Measurements from ENCODE around the gene AP1M2.
A peak's percentile ranks its signal among the peaks of the same experiment; 100 is the strongest.

The AP1M2 gene

GRCh38 chr19:10621966-10622365 is 34.9 kb upstream of the AP1M2 start:
- no peaks in the 10 kb centered on the region; the same call in 1 of the 2 replicates for H3K4me1 ChIP-seq (ENCODE audit: control insufficient read depth, insufficient read depth, low read length)
- H3K36me3 ChIP-seq (ENCODE audit: control insufficient read depth in 2 of 2, insufficient read depth in 1 of 2, low read length in 2 of 2), result peaks cover 0 to 3% of the 10 kb centered on the region in 2 experiments; a peak in 1 of 3 replicates
- no peak overlapping the region for H3K4me3 ChIP-seq (ENCODE audit: low read depth, low read length)
- no peaks in the 10 kb centered on the region for H3K9me3 ChIP-seq (ENCODE audit: control insufficient read depth, insufficient read depth, low read depth, low read length)
- ChIA-PET CTCF (interaction anchor here (0.7 to 1.4 kb wide), 4 partner anchors 22 to 692 kb away, joined by 3 to 6 read pairs (median 4); no protein-coding TSS in a partner anchor), POLR2A (no interaction called here)
- H3K27ac ChIP-seq (ENCODE audit: extremely low read depth, low read depth, low read length), result no peak overlapping the region
- TF ChIP-seq ZNF623 (tag by site-specific recombination; IDR thresholded peaks at IDR 0.05) (peak; percentile 98), ZNF211 (tag by site-specific recombination; IDR thresholded peaks at IDR 0.05; ENCODE audit: low read depth) (no peak), ZNF510 (tag by site-specific recombination; IDR thresholded peaks at IDR 0.05; ENCODE audit: insufficient replicate concordance) (no peak)

- POLR2A ChIA-PET, result no interaction called here
- H3K27ac ChIP-seq (ENCODE audit: extremely low read depth, low read depth, low read length), result no peak overlapping the region
- CTCF ChIA-PET, result interaction anchor here (0.8 to 3.7 kb wide), 2 partner anchors 40 to 53 kb away, joined by 4 to 13 read pairs; no protein-coding TSS in a partner anchor
- no peaks in the 10 kb centered on the region for H3K9me3 ChIP-seq (ENCODE audit: control insufficient read depth, insufficient read depth, low read depth, low read length)
- H3K4me1 ChIP-seq (ENCODE audit: control insufficient read depth, insufficient read depth, low read length), result no peaks in the 10 kb centered on the region; the same call in 1 of the 2 replicates
- H3K36me3 ChIP-seq (ENCODE audit: control insufficient read depth in 2 of 2, insufficient read depth in 1 of 2, low read length in 2 of 2), result peaks cover 0 to 3% of the 10 kb centered on the region in 2 experiments; a peak in 1 of 3 replicates
- TF ChIP-seq ZNF530 (tag by site-specific recombination; IDR thresholded peaks at IDR 0.05; ENCODE audit: low read depth) (no peak), ZNF280C (tag by site-specific recombination; IDR thresholded peaks at IDR 0.05) (no peak), ELK4 (IDR thresholded peaks at IDR 0.05; ENCODE audit: borderline replicate concordance, low read depth, low read length) (no peak), WT1 (tag by site-specific recombination; IDR thresholded peaks at IDR 0.05) (no peak), ZNF610 (tag by site-specific recombination; IDR thresholded peaks at IDR 0.05; ENCODE audit: borderline replicate concordance) (no peak), ZNF211 (tag by site-specific recombination; IDR thresholded peaks at IDR 0.05; ENCODE audit: low read depth) (no peak), TRIM28 (IDR thresholded peaks at IDR 0.05; ENCODE audit: borderline replicate concordance, low read length) (no peak), SALL2 (tag by site-specific recombination; IDR thresholded peaks at IDR 0.05; ENCODE audit: borderline replicate concordance) (no peak), HOXA7 (CRISPR knock-in tag; IDR thresholded peaks at IDR 0.05; ENCODE audit: borderline replicate concordance) (no peak), ZNF701 (tag by site-specific recombination; IDR thresholded peaks at IDR 0.05) (no peak), ZNF529 (tag by site-specific recombination; IDR thresholded peaks at IDR 0.05; ENCODE audit: insufficient replicate concordance) (no peak), ZNF335 (tag by site-specific recombination; conservative IDR thresholded peaks at IDR 0.05) (no peak), ZNF670 (tag by site-specific recombination; IDR thresholded peaks at IDR 0.05; ENCODE audit: low read depth) (no peak), ZNF544 (tag by site-specific recombination; IDR thresholded peaks at IDR 0.05) (no peak), SP3 (tag by site-specific recombination; IDR thresholded peaks at IDR 0.05) (no peak), ZNF26 (tag by site-specific recombination; IDR thresholded peaks at IDR 0.05) (no peak), INSM2 (tag by site-specific recombination; IDR thresholded peaks at IDR 0.05) (no peak), ZNF121 (tag by site-specific recombination; IDR thresholded peaks at IDR 0.05) (no peak), ATF2 (tag by site-specific recombination; IDR thresholded peaks at IDR 0.05; ENCODE audit: low read depth) (no peak), ZNF626 (tag by site-specific recombination; IDR thresholded peaks at IDR 0.05) (no peak)
- H3K4me3 ChIP-seq (ENCODE audit: low read depth, low read length), result no peak overlapping the region
Measured at GRCh38 chr19:10620786-10621185, 33.7 kb upstream of the AP1M2 start.
